ENCODE results near the gene TTF2. TPM values are rescaled to one million over a fixed set of nuclear protein-coding genes. Genes with fewer than 3 reads are reported as not detected.

The TTF2 gene
- total RNA-seq, 1 donor from 2014 or later: 16.6 TPM

DNA sequence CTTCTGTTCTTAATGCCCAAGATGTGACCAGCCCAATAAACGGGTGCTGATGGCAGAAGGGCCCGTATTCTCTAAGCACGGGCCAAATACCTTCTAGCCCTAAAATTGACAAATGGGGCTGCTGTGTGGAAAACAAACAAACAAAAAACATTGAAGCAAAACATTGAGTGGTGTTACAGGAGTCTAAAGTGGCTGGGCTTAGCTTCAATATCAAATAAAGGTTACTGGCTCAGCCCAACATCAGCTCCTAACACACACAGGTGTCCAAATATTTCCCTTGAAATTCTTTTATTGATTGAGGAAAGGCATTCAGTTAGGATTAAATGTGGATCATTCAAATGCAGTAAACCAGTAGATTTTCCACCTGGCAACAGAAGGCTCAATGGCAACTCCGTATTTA lies 13.3 kb upstream of the TTF2 start:
- no peak for DNase-seq (ENCODE audit: low spot score)

- no peak for DNase-seq (ENCODE audit: low spot score)
Measured at GRCh38 chr1:117047271-117047670, 12.9 kb upstream of the TTF2 start.

- DNase-seq (ENCODE audit: low spot score): no peak
Measured at GRCh38 chr1:117049857-117050256, 10.3 kb upstream of the TTF2 start.

GRCh38 chr1:117051224-117052064 lies 8.7 kb upstream of the TTF2 start:
- no peak for DNase-seq (ENCODE audit: low spot score)

GRCh38 chr1:117054068-117054467 lies 6.1 kb upstream of the TTF2 start:
- DNase-seq (ENCODE audit: low spot score): no peak

DNA sequence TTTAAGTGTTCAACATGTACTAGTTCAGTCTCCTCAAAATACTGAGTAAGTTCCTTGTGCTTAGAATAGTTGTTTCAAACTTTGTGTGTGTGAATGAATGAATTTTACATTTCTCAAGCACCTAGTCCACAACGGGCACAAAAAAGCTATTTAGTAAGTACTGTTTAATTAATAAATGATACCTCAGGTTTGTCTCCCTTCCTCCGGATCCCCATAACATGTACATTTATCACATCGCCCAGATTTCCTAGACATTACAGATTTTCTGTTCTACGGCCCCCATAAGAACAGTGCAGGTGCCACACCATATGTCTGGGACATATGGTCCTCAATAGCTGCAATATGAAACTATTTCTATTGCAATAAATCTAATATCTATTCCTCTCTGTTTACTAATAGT lies 1.3 kb upstream of the TTF2 start:
- no peak for DNase-seq (ENCODE audit: low spot score)

DNA sequence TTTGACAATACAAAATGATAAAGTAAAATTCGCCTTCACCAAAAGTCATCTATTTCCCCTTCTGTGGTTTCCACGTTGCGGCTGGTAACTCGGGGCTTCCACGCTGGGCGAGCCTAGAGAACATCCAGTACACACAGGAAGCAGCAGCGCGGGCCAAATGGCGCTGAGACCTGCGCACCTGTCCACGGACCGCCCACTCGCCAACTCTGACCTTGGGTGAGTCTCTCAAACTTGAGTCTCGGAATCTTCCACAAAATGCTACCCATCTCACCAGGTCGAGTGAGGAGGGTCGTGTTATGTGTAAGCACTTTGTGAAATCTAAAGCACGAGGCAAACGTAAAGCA lies 820 bp upstream of the TTF2 start:
- DNase-seq (ENCODE audit: low spot score): peak; percentile 65

GRCh38 chr1:117060441-117061317 lies 553 bp downstream of the TTF2 start:
- peak; percentile 21 for DNase-seq (ENCODE audit: low spot score)

GRCh38 chr1:117061986-117062415 lies 1.9 kb downstream of the TTF2 start:
- no peak for DNase-seq (ENCODE audit: low spot score)

DNA sequence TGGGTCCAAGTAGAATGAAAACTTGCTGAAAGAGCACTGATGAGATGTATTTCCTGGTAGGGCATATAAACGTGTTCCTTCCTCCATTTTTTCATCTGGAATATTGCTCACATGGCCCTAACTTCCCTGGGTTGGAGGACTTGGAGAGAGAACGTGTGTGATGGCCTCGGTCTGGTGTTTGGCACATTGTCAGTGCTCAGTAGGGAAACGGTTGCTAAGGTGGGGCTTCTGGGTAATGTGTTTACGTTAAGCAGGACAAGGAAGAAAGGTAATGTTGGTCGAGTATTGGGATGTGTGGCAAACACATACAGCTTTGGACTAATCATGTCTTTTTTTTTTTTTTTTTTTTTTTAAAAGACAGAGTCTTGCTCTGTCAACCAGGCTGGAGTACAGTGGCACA lies 6.2 kb downstream of the TTF2 start:
- DNase-seq (ENCODE audit: low spot score): no peak

DNA sequence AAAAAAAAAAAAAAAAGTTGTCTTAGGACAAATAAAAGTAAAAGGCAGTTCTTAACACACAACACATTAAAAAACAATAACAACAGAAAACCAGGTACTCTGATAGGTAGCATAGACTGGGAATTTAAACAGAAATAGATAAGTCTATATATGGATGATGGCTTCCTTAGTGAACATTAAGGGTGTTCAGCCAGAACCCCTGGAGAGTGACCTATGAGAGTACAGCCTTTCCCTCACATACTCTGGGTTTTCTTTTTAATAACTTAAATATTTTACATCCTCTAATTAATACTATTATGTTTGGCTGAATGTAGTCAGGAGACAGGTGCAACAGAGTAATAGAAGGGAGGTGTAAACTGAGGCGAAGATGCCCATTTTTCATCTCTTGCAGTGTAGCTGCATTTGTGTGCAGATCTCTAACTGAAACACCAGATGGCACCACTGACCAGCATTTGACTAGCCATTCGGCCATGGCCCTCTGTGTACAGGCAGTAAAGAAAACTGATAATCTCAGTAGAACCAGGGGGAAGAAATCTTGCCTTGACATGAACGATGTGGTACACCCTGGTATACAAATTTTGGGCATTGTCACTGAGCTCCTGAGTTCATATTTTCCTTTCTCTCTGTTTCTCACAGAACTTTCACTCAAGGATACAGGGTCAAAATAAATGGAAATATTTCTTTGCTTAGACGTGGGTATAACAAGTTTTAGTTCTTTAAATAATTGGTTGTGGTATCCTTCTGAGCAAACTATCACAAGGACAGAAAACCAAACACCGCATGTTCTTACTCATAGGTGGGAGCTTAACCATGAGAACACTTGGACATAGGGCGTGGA lies 7.6 kb downstream of the TTF2 start:
- DNase-seq (ENCODE audit: low spot score): peak; percentile 31

DNA sequence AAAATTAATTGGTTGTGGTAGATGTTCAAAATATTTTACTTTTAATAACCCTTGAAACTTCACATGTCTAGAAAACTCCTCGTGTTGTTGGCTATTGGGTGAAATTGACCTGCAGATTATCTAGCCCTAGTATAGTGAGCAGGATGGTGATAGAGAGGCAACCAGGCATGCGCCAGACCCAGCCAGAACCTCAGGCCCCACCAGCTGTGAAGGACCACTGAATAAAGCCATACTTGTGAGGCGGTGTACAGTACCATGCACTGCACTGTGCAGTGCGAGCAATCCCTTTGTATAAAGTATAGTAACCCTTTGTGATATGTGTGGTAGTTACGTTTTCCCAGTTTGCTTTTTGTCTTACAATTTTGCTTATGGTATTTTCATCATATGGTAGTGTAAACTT lies 8.5 kb downstream of the TTF2 start:
- DNase-seq (ENCODE audit: low spot score): no peak

DNA sequence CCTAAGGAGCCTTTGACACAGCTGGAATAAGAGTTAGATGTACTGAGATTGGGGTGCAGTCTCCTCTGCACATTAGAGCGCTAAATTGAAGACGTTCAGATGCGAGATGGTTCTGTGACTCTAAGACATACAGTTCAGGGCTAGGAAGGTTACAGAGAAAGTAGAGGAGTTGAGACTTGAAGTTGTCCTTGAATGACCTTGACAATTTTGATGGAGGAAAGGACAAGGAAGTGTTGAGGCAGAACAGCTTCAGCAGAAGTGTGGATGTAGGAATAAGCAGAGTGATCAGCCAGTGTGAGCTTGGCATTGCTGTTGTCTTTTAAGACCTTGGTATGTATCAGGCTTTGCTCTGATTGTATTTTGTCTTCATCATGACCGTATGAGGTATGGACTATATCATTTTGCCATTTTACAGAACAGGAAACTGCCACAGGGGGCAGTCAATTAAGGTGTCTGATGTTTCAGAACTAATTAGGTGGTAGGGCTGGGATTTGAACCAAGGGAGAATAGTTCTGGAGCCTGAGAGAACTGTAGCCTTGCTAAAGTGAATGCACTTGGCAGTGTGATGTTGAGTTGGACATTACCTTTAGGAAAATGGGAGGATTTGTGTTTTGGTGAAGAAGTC lies 9.2 kb downstream of the TTF2 start:
- no peak for DNase-seq (ENCODE audit: low spot score)

DNA sequence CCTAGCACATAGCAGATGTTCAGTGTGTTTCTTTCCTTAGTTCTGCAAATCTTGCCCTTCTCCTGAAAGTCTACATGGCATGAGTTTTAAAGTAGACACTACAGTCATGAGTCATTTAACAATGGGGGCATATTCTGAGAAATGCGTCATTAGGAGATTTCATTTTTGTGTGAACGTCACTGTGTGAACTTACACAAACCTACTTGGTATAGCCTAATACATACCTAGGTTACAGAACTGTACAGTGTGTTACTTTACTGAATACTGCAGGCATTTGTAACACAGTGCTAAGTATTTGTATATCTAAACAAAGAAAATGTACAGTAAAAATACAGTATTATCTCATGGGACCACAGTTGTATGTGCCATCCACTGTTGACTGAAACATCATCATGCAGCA lies 10.0 kb downstream of the TTF2 start:
- no peak for DNase-seq (ENCODE audit: low spot score)

- no peak for DNase-seq (ENCODE audit: low spot score)
Measured at GRCh38 chr1:117076648-117077047, 16.5 kb downstream of the TTF2 start.

GRCh38 chr1:117077267-117077666 lies 17.1 kb downstream of the TTF2 start:
- no peak for DNase-seq (ENCODE audit: low spot score)

DNA sequence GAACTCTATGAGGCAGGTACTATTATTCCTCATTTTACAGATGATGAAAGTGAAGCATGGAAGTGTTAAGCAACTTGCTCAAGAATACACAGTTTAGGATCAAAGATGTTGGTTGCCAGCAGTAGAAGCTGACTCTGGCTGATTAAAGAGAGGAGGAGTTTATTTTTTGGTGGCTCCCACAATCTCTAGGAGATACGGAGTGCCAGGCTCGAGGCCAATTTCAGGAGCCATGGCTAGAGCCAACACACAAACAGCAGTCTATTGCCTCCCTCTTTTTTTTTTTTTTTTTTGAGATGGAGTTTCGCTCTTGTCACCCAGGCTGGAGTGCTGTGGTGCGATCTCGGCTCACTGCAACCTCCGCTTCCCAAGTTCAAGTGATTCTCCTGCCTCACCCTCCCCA lies 19.6 kb downstream of the TTF2 start:
- no peak for DNase-seq (ENCODE audit: low spot score)

DNA sequence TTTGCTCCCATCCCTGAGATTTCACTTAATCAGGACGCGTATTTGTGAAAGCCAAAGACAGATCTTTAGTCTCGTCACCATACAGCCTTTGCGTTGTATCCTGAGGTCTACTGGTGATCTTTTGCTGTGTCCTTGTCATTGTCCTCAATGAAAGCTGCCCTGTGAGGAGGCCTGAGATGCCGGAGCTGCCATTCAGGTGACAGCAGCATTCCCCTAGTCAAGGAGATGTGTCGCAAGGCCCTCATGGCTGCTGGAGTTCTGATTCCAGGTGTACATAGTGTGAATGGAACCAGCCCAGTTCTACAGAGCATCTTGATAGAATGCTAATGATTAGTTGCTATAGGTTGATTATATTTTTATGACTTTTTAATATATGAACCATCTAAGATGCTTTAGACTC lies 24.1 kb downstream of the TTF2 start:
- DNase-seq (ENCODE audit: low spot score): no peak

GRCh38 chr1:117087686-117088085 lies 27.6 kb downstream of the TTF2 start:
- DNase-seq (ENCODE audit: low spot score): no peak

GRCh38 chr1:117089996-117090395 lies 29.9 kb downstream of the TTF2 start:
- no peak for DNase-seq (ENCODE audit: low spot score)

- no peak for DNase-seq (ENCODE audit: low spot score)
Measured at GRCh38 chr1:117092594-117092993, 32.5 kb downstream of the TTF2 start.

- DNase-seq (ENCODE audit: low spot score): peak; percentile 25
Measured at GRCh38 chr1:117093091-117093534, 33.0 kb downstream of the TTF2 start.

All from mucosa of gallbladder (tissue), 1 donor.